AG04449 (cell line): ENCODE measurements around the gene RTP1.
"Not testable (repeated sequence)": the region's sequence is repeated elsewhere in the genome, so short reads cannot be mapped to it uniquely, and the experiment has no call there.

Experiments used
- CTCF ChIA-PET: fragments of 350-600 bp; formaldehyde crosslinking; extraction: SDS; loops from one replicate; lab custom pipeline; 2021; ENCODE audit warnings: antibody characterized with exemption; lab: Yijun Ruan, JAX
- POLR2A ChIA-PET: fragments of 400-600, 350-600 bp; formaldehyde crosslinking; extraction: SDS; loops from one replicate; lab custom pipeline; 2020; ENCODE audit warnings: antibody characterized with exemption, inconsistent platforms; lab: Yijun Ruan, JAX
- DNase-seq: peaks from one replicate; pipeline ENCODE4 v3.0.0-alpha.2; 2010; ENCODE audit warnings: low read depth, low spot score
- H3K4me3 ChIP-seq: 2 replicates; pipeline ENCODE4 v1.5.1; 2011; ENCODE audit warnings: low read depth, mild to moderate bottlenecking, control low read depth, low read length
- CTCF ChIP-seq: IDR thresholded peaks from one replicate; pipeline ENCODE4 v1.5.1; 2011; ENCODE audit warnings: mild to moderate bottlenecking, moderate library complexity, low read length, control low read depth, inconsistent platforms; ENCODE audit not compliant: insufficient read depth; ENCODE audit errors: missing control alignments

Gene RTP1

GRCh38 chr3:187238239-187238638, 41.0 kb downstream of the RTP1 start:
- DNase-seq = no peak
- no peak overlapping the region for H3K4me3 ChIP-seq
- TF ChIP-seq CTCF = no peak
- ChIA-PET CTCF (interaction anchor here (0.8 to 1.9 kb wide), 2 partner anchors 18 to 136 kb away, joined by 3 to 6 read pairs; no protein-coding TSS in a partner anchor), POLR2A (no interaction called here)

- DNase-seq, POLR2A ChIA-PET: not testable (repeated sequence)
- CTCF ChIA-PET = interaction anchor here (0.6 to 1.9 kb wide), 4 partner anchors 18 to 441 kb away, joined by 3 to 6 read pairs (median 4); no protein-coding TSS in a partner anchor
Measured at GRCh38 chr3:187238835-187239234, 41.5 kb downstream of the RTP1 start.

GRCh38 chr3:187242435-187242834, 45.1 kb downstream of the RTP1 start:
- DNase-seq = no peak
- ChIA-PET POLR2A (no interaction called here), CTCF (interaction anchor here (0.7 to 2.3 kb wide), 5 partner anchors 10 to 437 kb away, joined by 3 to 8 read pairs (median 4); no protein-coding TSS in a partner anchor)

More at GRCh38 chr3:187238835-187239234, 41.5 kb downstream of the RTP1 start:
- not testable (repeated sequence) for H3K4me3 ChIP-seq

DNA sequence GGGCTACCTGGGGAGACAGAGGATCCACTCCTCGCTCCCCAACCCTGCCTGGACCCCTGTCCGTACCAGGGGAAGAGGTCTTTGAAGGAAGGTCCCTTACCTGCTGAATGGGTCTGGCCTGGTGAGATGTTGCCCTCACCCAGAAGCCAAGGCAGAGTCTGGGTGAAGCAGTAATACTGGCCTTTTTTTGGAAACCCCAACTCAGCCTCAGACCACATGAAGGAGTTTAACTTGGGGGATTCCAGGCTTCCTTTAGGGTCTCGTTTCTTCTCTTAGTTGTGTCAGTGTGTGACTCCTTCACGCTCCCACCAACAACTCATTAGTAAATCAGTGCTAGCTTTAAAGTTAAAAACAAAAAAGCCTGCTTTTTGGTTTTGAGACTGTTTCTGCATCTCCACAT, 45.6 kb downstream of the RTP1 start:
- ChIA-PET POLR2A (no interaction called here), CTCF (interaction anchor here (0.7 to 2.3 kb wide), 3 partner anchors 11 to 22 kb away, joined by 3 to 8 read pairs (median 4); no protein-coding TSS in a partner anchor)
- no peak for TF ChIP-seq CTCF
- no peak overlapping the region for H3K4me3 ChIP-seq
- no peak for DNase-seq

More at GRCh38 chr3:187242435-187242834, 45.1 kb downstream of the RTP1 start:
- no peak for TF ChIP-seq CTCF
- H3K4me3 ChIP-seq = no peak overlapping the region

DNA sequence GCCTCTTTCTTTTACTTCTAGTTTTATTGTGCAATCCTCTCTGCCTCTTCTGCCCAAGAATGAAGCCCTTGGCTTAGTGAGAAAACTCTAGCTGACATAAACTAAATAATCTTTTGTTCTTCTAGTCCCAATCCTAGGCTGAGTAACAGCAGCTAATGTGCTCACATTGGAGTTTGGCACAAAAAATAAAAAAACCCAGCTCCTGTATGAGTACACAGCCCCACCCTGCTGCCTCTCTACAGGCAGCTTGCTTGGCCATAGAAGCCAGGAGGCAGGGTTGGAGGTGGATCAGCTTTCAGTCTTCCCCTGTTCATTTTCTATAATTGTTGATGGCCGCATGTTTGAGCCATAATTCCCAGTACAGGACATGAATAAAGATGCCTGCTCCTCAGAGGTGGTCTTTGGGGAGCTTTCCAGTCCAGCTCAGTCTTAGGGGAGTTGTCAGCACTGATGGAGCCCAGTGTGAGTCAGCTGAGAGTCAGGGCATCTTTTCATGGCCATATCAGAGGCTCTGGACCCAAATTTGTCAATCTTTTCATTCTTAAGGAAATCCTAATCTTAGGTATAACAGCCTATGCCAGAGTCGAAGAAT, 46.7 kb downstream of the RTP1 start:
- no peak for DNase-seq
- ChIA-PET CTCF (interaction anchor here (1.2 to 2.3 kb wide), 5 partner anchors 12 to 435 kb away, joined by 3 to 8 read pairs (median 5); no protein-coding TSS in a partner anchor), POLR2A (interaction anchor here (0.7 to 0.9 kb wide), 2 partner anchors 16 to 62 kb away, joined by 3 to 4 read pairs; no protein-coding TSS in a partner anchor)
- H3K4me3 ChIP-seq = no peak overlapping the region
- TF ChIP-seq CTCF = no peak

DNA sequence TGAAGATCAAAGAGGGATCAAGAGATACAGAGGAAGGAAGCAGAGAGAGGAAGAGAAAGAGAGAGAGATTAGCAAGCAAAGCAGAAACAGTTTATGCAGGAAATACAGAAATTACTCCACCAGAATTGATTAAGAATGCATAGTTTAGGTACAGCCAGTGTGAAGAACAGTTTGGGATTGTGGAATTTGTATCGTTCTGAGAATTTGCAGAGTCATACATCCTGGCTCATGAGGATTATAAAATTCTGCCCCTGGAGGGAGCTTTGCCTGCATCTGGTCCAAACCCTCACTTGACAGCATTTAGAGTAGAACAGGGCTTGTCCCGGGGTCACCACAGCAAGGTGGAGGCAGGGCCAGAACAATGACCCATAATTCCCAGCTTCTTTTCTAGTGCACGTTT, 50.1 kb downstream of the RTP1 start:
- TF ChIP-seq CTCF = no peak
- H3K4me3 ChIP-seq = no peak overlapping the region
- CTCF ChIA-PET = interaction anchor here (0.9 to 1.2 kb wide), 2 partner anchors 10 to 72 kb away, joined by 3 read pairs; no protein-coding TSS in a partner anchor
- DNase-seq = no peak
- POLR2A ChIA-PET = no interaction called here
